Measurements from ENCODE around the gene SLC43A2.

DNA sequence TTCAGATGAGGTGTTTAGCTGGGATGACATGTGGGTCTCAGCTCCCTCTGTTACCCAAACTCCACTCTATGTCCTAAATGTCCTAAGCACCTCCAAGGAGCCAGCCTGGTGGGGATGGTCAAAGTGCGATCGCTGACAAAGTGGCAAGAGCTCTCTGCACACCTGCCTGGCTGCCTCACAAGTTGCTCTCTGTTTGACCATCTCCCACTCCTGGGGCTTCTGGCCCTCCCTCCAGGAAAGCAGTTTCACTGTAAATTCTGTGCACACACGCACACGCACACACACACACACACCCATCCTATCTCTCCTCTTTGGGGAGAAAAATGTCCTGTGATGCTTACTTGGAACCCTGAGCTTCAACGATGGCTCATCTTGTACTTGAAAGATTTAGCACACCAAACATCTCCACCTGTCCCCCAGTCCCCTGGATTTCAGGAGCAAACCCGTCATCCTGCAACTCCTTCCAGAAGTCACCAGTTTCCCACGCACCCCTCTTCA is 67.7 kb downstream of the SLC43A2 start:
- TF ChIP-seq, protein P1, sequence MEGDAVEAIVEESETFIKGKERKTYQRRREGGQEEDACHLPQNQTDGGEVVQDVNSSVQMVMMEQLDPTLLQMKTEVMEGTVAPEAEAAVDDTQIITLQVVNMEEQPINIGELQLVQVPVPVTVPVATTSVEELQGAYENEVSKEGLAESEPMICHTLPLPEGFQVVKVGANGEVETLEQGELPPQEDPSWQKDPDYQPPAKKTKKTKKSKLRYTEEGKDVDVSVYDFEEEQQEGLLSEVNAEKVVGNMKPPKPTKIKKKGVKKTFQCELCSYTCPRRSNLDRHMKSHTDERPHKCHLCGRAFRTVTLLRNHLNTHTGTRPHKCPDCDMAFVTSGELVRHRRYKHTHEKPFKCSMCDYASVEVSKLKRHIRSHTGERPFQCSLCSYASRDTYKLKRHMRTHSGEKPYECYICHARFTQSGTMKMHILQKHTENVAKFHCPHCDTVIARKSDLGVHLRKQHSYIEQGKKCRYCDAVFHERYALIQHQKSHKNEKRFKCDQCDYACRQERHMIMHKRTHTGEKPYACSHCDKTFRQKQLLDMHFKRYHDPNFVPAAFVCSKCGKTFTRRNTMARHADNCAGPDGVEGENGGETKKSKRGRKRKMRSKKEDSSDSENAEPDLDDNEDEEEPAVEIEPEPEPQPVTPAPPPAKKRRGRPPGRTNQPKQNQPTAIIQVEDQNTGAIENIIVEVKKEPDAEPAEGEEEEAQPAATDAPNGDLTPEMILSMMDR (IDR thresholded peaks at IDR 0.05) = no peak
- no peak for TF ChIP-seq POLR2A (IDR thresholded peaks at IDR 0.05)
